ENCODE measurements around the gene DNAI2. TPM values are rescaled to one million over a fixed set of nuclear protein-coding genes. Genes with fewer than 3 reads are reported as not detected.

Gene DNAI2
- total RNA-seq, 1 donor from 2014 or later: not detected

GRCh38 chr17:74340470-74341023 is 66.5 kb downstream of the DNAI2 start:
- Mint-ChIP-seq H3K27ac (ENCODE audit: unreplicated experiment) (no peak overlapping the region), H3K36me3 (ENCODE audit: low read depth) (no peaks in the 10 kb centered on the region), H3K9me3 (no peaks in the 10 kb centered on the region), H3K27me3 (ENCODE audit: low read depth) (no peaks in the 10 kb centered on the region), H3K4me1 (peaks cover 5% of the 10 kb centered on the region), H3K4me3 (no peak overlapping the region)
- TF ChIP-seq CTCF (conservative IDR thresholded peaks at IDR 0.05): no peak
- no peak for DNase-seq (ENCODE audit: low read depth, low spot score)

- TF ChIP-seq CTCF (conservative IDR thresholded peaks at IDR 0.05): no peak
- DNase-seq (ENCODE audit: low read depth, low spot score): no peak
- Mint-ChIP-seq H3K36me3 (ENCODE audit: low read depth) (no peaks in the 10 kb centered on the region), H3K9me3 (no peaks in the 10 kb centered on the region), H3K4me3 (no peak overlapping the region), H3K27ac (ENCODE audit: unreplicated experiment) (no peak overlapping the region), H3K4me1 (peaks cover 5% of the 10 kb centered on the region), H3K27me3 (ENCODE audit: low read depth) (peaks cover 5% of the 10 kb centered on the region)
These were observed 68.2 kb downstream of the DNAI2 start for GRCh38 chr17:74342224-74342623.

- peaks cover 14% of the 10 kb centered on the region for H3K27me3 Mint-ChIP-seq (ENCODE audit: low read depth)
- H3K4me1 Mint-ChIP-seq: peaks cover 5% of the 10 kb centered on the region
- no peak overlapping the region for H3K27ac Mint-ChIP-seq (ENCODE audit: unreplicated experiment)
- H3K4me3 Mint-ChIP-seq: no peak overlapping the region
- no peak for TF ChIP-seq CTCF (conservative IDR thresholded peaks at IDR 0.05)
- H3K9me3 Mint-ChIP-seq: no peaks in the 10 kb centered on the region
- no peak for DNase-seq (ENCODE audit: low read depth, low spot score)
- no peaks in the 10 kb centered on the region for H3K36me3 Mint-ChIP-seq (ENCODE audit: low read depth)
These were observed 69.1 kb downstream of the DNAI2 start for GRCh38 chr17:74343121-74343520.

- no peak for DNase-seq (ENCODE audit: low read depth, low spot score)
- peaks cover 5% of the 10 kb centered on the region for H3K4me1 Mint-ChIP-seq
- H3K36me3 Mint-ChIP-seq (ENCODE audit: low read depth): no peaks in the 10 kb centered on the region
- no peaks in the 10 kb centered on the region for H3K9me3 Mint-ChIP-seq
- no peak for TF ChIP-seq CTCF (conservative IDR thresholded peaks at IDR 0.05)
- no peak overlapping the region for H3K4me3 Mint-ChIP-seq
- H3K27me3 Mint-ChIP-seq (ENCODE audit: low read depth): peaks cover 19% of the 10 kb centered on the region
- no peak overlapping the region for H3K27ac Mint-ChIP-seq (ENCODE audit: unreplicated experiment)
These were observed 69.7 kb downstream of the DNAI2 start for GRCh38 chr17:74343526-74344284.

GRCh38 chr17:74344658-74345057 is 70.6 kb downstream of the DNAI2 start:
- Mint-ChIP-seq H3K27ac (ENCODE audit: unreplicated experiment) (no peak overlapping the region), H3K27me3 (ENCODE audit: low read depth) (peaks cover 29% of the 10 kb centered on the region), H3K9me3 (no peaks in the 10 kb centered on the region), H3K4me1 (peaks cover 5% of the 10 kb centered on the region), H3K36me3 (ENCODE audit: low read depth) (no peaks in the 10 kb centered on the region), H3K4me3 (no peak overlapping the region)
- DNase-seq (ENCODE audit: low read depth, low spot score): no peak
- TF ChIP-seq CTCF (conservative IDR thresholded peaks at IDR 0.05): no peak
